ENCODE data around the gene MGARP. TPM values are rescaled to one million over a fixed set of nuclear protein-coding genes. Genes with fewer than 3 reads are reported as not detected.

MGARP gene
- total RNA-seq, 1 experiment from 2014 or later: 0.22 TPM

DNA sequence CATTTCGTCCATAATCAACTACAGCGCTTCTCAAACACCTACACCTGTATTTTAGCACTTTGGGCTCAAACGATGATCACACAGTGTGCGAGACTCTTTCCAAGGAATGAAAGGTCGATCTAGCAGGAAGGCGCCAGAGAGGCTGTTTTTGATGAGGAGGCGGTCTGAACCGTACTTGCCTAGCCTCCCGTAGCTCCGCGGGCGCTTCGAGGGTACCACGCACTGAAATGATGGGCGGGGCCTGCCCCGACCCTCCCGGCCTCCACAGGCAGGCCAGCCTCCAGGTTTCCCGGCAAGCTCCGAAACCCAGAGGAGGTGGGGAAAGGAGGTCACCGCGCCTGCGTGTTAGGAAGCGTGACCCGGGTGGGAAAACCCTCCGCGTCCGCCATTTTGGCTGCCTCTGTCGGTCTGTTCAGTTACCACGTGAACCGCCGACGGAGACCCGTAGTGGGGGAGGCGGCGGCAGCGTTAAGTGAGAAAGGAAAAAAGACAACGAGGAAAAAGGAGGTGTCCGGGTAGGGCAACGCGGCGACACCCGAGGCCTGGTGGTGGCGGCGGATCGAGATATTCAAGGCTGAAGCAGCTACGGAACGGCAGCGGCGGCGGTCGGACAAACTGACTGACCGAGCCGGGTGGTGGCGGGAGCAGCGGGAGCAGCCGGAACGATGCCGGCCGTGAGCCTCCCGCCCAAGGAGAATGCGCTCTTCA lies 21.2 kb upstream of the MGARP start, which contains the start of gene NAA15 (continued):
- TF ChIP-seq, protein P1, sequence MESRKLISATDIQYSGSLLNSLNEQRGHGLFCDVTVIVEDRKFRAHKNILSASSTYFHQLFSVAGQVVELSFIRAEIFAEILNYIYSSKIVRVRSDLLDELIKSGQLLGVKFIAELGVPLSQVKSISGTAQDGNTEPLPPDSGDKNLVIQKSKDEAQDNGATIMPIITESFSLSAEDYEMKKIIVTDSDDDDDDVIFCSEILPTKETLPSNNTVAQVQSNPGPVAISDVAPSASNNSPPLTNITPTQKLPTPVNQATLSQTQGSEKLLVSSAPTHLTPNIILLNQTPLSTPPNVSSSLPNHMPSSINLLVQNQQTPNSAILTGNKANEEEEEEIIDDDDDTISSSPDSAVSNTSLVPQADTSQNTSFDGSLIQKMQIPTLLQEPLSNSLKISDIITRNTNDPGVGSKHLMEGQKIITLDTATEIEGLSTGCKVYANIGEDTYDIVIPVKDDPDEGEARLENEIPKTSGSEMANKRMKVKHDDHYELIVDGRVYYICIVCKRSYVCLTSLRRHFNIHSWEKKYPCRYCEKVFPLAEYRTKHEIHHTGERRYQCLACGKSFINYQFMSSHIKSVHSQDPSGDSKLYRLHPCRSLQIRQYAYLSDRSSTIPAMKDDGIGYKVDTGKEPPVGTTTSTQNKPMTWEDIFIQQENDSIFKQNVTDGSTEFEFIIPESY (IDR thresholded peaks at IDR 0.05; ENCODE audit: extremely low read depth, insufficient replicate concordance, low read length): peak; percentile 9
- no peak for TF ChIP-seq EGR1 (IDR thresholded peaks at IDR 0.05; ENCODE audit: low read depth)
- TF ChIP-seq, protein P2, sequence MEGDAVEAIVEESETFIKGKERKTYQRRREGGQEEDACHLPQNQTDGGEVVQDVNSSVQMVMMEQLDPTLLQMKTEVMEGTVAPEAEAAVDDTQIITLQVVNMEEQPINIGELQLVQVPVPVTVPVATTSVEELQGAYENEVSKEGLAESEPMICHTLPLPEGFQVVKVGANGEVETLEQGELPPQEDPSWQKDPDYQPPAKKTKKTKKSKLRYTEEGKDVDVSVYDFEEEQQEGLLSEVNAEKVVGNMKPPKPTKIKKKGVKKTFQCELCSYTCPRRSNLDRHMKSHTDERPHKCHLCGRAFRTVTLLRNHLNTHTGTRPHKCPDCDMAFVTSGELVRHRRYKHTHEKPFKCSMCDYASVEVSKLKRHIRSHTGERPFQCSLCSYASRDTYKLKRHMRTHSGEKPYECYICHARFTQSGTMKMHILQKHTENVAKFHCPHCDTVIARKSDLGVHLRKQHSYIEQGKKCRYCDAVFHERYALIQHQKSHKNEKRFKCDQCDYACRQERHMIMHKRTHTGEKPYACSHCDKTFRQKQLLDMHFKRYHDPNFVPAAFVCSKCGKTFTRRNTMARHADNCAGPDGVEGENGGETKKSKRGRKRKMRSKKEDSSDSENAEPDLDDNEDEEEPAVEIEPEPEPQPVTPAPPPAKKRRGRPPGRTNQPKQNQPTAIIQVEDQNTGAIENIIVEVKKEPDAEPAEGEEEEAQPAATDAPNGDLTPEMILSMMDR (IDR thresholded peaks at IDR 0.05 in 2 of 3, conservative IDR thresholded peaks at IDR 0.05 in 1 of 3; ENCODE audit: borderline replicate concordance in 1 of 3, insufficient read depth in 1 of 3, low read depth in 2 of 3, low read length in 2 of 3): no peak

DNA sequence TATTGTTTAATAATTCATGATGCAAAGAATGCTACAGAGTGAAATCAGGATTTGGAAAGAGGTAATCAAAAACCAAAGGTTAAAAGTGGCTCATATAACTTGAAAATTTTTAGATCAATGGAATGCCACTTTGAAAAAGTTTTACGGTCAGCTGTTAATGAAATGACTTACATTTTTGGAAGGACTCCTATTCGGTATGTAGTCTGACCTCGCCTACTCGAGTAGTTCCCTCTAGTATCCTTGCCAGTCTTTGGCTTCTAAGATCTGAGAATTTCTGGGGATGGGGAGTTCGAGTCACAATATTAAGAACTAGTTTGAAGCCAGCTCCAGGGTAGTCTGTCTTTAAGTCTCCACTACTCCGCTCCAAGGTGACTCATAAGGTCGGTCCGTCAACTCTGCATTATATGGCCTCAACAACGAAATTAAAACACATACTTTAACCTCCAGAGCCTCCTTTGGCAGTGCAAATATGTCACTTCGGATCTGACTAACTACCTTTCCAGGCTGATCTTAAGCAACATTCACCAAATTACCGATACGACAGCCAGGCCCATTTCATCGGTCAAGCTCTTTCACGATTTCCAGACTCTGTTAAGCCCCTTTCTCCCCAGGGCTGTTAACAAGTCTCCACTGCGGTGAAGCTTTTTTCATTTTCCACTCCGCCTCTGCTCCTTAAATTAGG lies 20.5 kb upstream of the MGARP start:
- BruUV-seq (replicated peaks): TSS peak; percentile 83
- peak overlapping the region; percentile 70 to 94 for H3K4me3 ChIP-seq (replicated peaks in 1 of 2; ENCODE audit: low read depth in 1 of 2, low read length in 2 of 2)
- intact Hi-C loops (cut with micrococcal nuclease): loop anchor here (1.0 to 5.0 kb wide), 3 partner anchors 124 to 283 kb away; partner anchors contain the start of genes ELF2 and NOCT
- no peaks in the 10 kb centered on the region for H3K9me2 ChIP-seq (ENCODE audit: insufficient read depth)
- no peak for DNase-seq (ENCODE audit: low read depth, low spot score)
- POLR2A ChIA-PET: interaction anchor here (0.6 to 1.5 kb wide), 9 partner anchors 9 to 286 kb away, joined by 3 to 5 read pairs (median 3); partner anchors contain the start of gene NOCT
- no peaks in the 10 kb centered on the region for H3K27me3 ChIP-seq (ENCODE audit: insufficient read depth, low read length)
- peaks cover 22 to 35% of the 10 kb centered on the region in 2 experiments for H3K4me1 ChIP-seq (ENCODE audit: control insufficient read depth in 1 of 2, insufficient read depth in 2 of 2, low read length in 2 of 2)
- peaks cover 62% of the 10 kb centered on the region for H3K79me2 ChIP-seq (ENCODE audit: insufficient read depth, low read length)
- H4K20me1 ChIP-seq (ENCODE audit: insufficient read depth): peaks cover 15% of the 10 kb centered on the region; the same call in 1 of the 2 replicates
- CTCF ChIA-PET: interaction anchor here (0.9 to 1.6 kb wide), 3 partner anchors 11 to 270 kb away, joined by 3 to 8 read pairs (median 4); partner anchors contain the start of gene ELF2
- no peak for TF ChIP-seq EZH2 (IDR thresholded peaks at IDR 0.05)
- no peak for TF ChIP-seq ELF1 (IDR thresholded peaks at IDR 0.05; ENCODE audit: borderline replicate concordance, low read depth)
- TF ChIP-seq ZFX (IDR thresholded peaks at IDR 0.05): no peak
- TF ChIP-seq EZH2phosphoT487 (IDR thresholded peaks at IDR 0.05; ENCODE audit: borderline replicate concordance): no peak
- peak; percentile 24 for ATAC-seq
- H3K9ac ChIP-seq (ENCODE audit: low read length): peak overlapping the region; percentile 95
- H3K4me2 ChIP-seq (ENCODE audit: low read length): peak overlapping the region; percentile 78
- H2AFZ ChIP-seq (ENCODE audit: low read depth, low read length, poor library complexity, severe bottlenecking): no peak overlapping the region
- peak overlapping the region; percentile 70 for H3K27ac ChIP-seq (ENCODE audit: low read depth, low read length)
- RAD21 ChIA-PET (ENCODE audit: low non-redundant PET in 1 of 2, low total read pairs in 2 of 2, uncharacterized antibody in 2 of 2, unreplicated experiment in 2 of 2): interaction anchor here in 1 of 2 experiments (0.6 to 0.7 kb wide), 2 partner anchors 73 to 216 kb away, joined by 3 to 6 read pairs; no protein-coding TSS in a partner anchor
- no peaks in the 10 kb centered on the region for H3K9me3 ChIP-seq (ENCODE audit: control insufficient read depth in 1 of 2, insufficient read depth in 1 of 2, low read depth in 1 of 2, low read length in 2 of 2)
- H3K36me3 ChIP-seq (ENCODE audit: control insufficient read depth in 1 of 2, insufficient read depth in 2 of 2, low read length in 2 of 2): peaks cover 0 to 7% of the 10 kb centered on the region in 2 experiments; a peak in 1 of 4 replicates

Data from HCT116 (cell line).